CD14-positive monocyte (primary cell): ENCODE results near the gene TBC1D2. TPM values are rescaled to one million over a fixed set of nuclear protein-coding genes. Genes with fewer than 3 reads are reported as not detected.
"Not testable (repeated sequence)": the region's sequence is repeated elsewhere in the genome, so short reads cannot be mapped to it uniquely, and the experiment has no call there.

ENCODE experiments used
- DNase-seq, 3 donors: peaks; one replicate each; pipeline ENCODE4 v3.0.0-alpha.2; 2011 to 2022
- H2AFZ ChIP-seq: 2 replicates; pipeline ENCODE4 v1.6.0; 2012; ENCODE audit warnings: mild to moderate bottlenecking, low read depth, low read length, inconsistent platforms; ENCODE audit not compliant: insufficient read depth, poor library complexity, severe bottlenecking
- H3K27ac ChIP-seq, 2 donors: 1 replicate in 1 of 2; 2 replicates in 1 of 2; pipeline ENCODE4 v1.5.1; 2012 to 2013; ENCODE audit warnings: low read length in 2 of 2, control low read depth in 1 of 2, inconsistent platforms in 1 of 2, low read depth in 1 of 2, mild to moderate bottlenecking in 1 of 2
- H3K27me3 ChIP-seq, 2 donors: one replicate each; pipeline versions ENCODE4 v1.6.0 to v1.6.1; 2011 to 2013; ENCODE audit warnings: low read length in 2 of 2; ENCODE audit not compliant: control insufficient read depth in 2 of 2, insufficient read depth in 2 of 2
- H3K36me3 ChIP-seq, 2 donors: replicated peaks in 1 of 2; 1 replicate in 1 of 2; 2 replicates in 1 of 2; pipeline versions ENCODE4 v1.5.1 to v1.6.1; 2012 to 2013; ENCODE audit warnings: low read length in 2 of 2, control low read depth in 1 of 2, inconsistent platforms in 1 of 2, mild to moderate bottlenecking in 1 of 2; ENCODE audit not compliant: insufficient read depth in 2 of 2, control insufficient read depth in 1 of 2
- H3K4me1 ChIP-seq, 2 donors: 1 replicate in 1 of 2; 2 replicates in 1 of 2; pipeline versions ENCODE4 v1.5.1 to v1.6.1; 2012 to 2013; ENCODE audit warnings: low read length in 2 of 2, control low read depth in 1 of 2, inconsistent platforms in 1 of 2, mild to moderate bottlenecking in 1 of 2, moderate library complexity in 1 of 2; ENCODE audit not compliant: insufficient read depth in 2 of 2, control insufficient read depth in 1 of 2
- H3K4me2 ChIP-seq: replicated peaks from 2 replicates; pipeline ENCODE3; 2012; ENCODE audit warnings: low read length, moderate library complexity, mild to moderate bottlenecking; ENCODE audit not compliant: poor library complexity, severe bottlenecking; ENCODE audit errors: extremely low read depth
- H3K4me3 ChIP-seq, 3 experiments: fragments of 200-600 bp in 1 of 3; sonication (generic) in 1 of 3; replicated peaks in 1 of 3; 1 replicate in 2 of 3; 2 replicates in 1 of 3; pipeline ENCODE4 v1.5.1; 2011 to 2013; ENCODE audit warnings: low read length in 3 of 3, mild to moderate bottlenecking in 3 of 3, control low read depth in 2 of 3, low read depth in 2 of 3, inconsistent platforms in 1 of 3, moderate library complexity in 1 of 3
- H3K79me2 ChIP-seq: 2 replicates; pipeline ENCODE4 v1.6.0; 2012; ENCODE audit warnings: mild to moderate bottlenecking, control low read depth, inconsistent platforms, low read length, moderate library complexity; ENCODE audit not compliant: insufficient read depth
- H3K9ac ChIP-seq: 2 replicates; pipeline ENCODE4 v1.6.0; 2017; ENCODE audit warnings: low read length, mild to moderate bottlenecking; ENCODE audit not compliant: insufficient read depth, poor library complexity, severe bottlenecking
- H3K9me3 ChIP-seq, 2 donors: replicated peaks in 1 of 2; 1 replicate in 1 of 2; 2 replicates in 1 of 2; pipeline versions ENCODE4 v1.5.1 to v1.6.1; 2012 to 2013; ENCODE audit warnings: low read length in 2 of 2, control low read depth in 1 of 2; ENCODE audit not compliant: control insufficient read depth in 1 of 2, insufficient read depth in 1 of 2
- H4K20me1 ChIP-seq: 2 replicates; pipeline ENCODE4 v1.6.0; 2012; ENCODE audit warnings: mild to moderate bottlenecking, low read length, control low read depth, moderate library complexity; ENCODE audit not compliant: insufficient read depth
- H3K27ac Mint-ChIP-seq, 7 donors: one replicate each; pipeline ENCODE4 v1.8.0; 2020; ENCODE audit warnings: mild to moderate bottlenecking in 7 of 7, mixed read lengths in 7 of 7, moderate library complexity in 6 of 7, inconsistent platforms in 2 of 7
- H3K27me3 Mint-ChIP-seq, 3 donors: one replicate each; pipeline ENCODE4 v1.8.0; 2021 to 2022; ENCODE audit warnings: low read depth in 3 of 3, mild to moderate bottlenecking in 3 of 3, mixed read lengths in 3 of 3, moderate library complexity in 3 of 3, inconsistent platforms in 1 of 3
- H3K36me3 Mint-ChIP-seq, 2 donors: one replicate each; pipeline ENCODE4 v1.8.0; 2020; ENCODE audit warnings: mixed read lengths in 2 of 2, inconsistent platforms in 1 of 2, mild to moderate bottlenecking in 1 of 2
- H3K4me1 Mint-ChIP-seq: one replicate; pipeline ENCODE4 v1.8.0; 2020; ENCODE audit warnings: mild to moderate bottlenecking, mixed read lengths
- H3K4me3 Mint-ChIP-seq, 2 donors: one replicate each; pipeline ENCODE4 v1.8.0; 2020; ENCODE audit warnings: mild to moderate bottlenecking in 2 of 2, mixed read lengths in 2 of 2, moderate library complexity in 1 of 2
- H3K9me3 Mint-ChIP-seq, 7 donors: one replicate each; pipeline ENCODE4 v1.8.0; 2020 to 2022; ENCODE audit warnings: mixed read lengths in 7 of 7, mild to moderate bottlenecking in 6 of 7, moderate library complexity in 6 of 7, inconsistent platforms in 2 of 7
- WGBS: methylation state at CpG from one replicate; pipeline ENCODE4 v1.1.5; 2013; ENCODE audit warnings: missing lambda C conversion rate; ENCODE audit not compliant: insufficient coverage; 5-methylcytosine and 5-hydroxymethylcytosine counted together
- intact Hi-C, 2 donors: fragments of 100-400 bp; cut with micrococcal nuclease; formaldehyde crosslinking; loops; one replicate each; pipeline versions ENCODE4 v1.15.0 to v1.15.1; 2023
- polyA plus RNA-seq, 3 donors: library from polyadenylated mRNA; depleted of rRNA in 1 of 3; unstranded in 2 of 3; stranded (reverse) in 1 of 3; fragments of 300-500 nt in 2 of 3; fragments of >200 nt in 1 of 3; fragmentation: Illumina TruSeq in 2 of 3; gene quantifications; 1 replicate in 2 of 3; 2 replicates in 1 of 3; pipeline ENCODE4 v1.2.3, GENCODE V29; 2012 to 2021
- TF ChIP-seq, protein P1 (sequence below): fragments of 200-600 bp; IDR thresholded peaks from one replicate; pipeline ENCODE4 v1.8.0; 2022; ENCODE audit warnings: antibody characterized with exemption, mild to moderate bottlenecking

TBC1D2 gene
- polyA plus RNA-seq, 3 donors = 23.2 to 55.7 (median 34.4) TPM

DNA sequence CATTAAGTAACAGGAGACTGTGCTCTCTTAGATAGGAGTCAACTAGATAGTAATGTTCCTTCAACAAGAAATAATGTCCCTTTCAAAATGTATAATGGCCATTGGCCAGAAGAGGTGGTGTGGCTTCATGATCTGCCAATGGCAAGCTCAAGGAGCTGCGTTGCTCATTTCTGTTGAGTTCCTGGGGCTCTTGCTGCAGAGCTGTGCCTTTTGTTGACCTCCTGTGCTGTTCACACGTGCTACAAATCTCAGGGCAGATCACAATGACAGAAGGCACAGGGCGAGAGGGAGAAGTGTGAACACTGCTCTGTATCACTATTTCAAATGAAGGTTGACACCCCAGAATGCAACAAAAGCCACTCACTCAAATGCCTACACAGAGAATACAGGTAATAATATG, 16.0 kb upstream of the TBC1D2 start:
- Histone ChIP-seq H3K4me2 (no peak overlapping the region), H4K20me1 (no peaks in the 10 kb centered on the region), H3K4me1 (no peaks in the 10 kb centered on the region), H3K79me2 (no peaks in the 10 kb centered on the region), H3K36me3 (no peaks in the 10 kb centered on the region), H3K4me3 (no peak overlapping the region), H3K9me3 (no peaks in the 10 kb centered on the region), H2AFZ (peak overlapping the region; percentile 21), H3K27ac (no peak overlapping the region), H3K9ac (no peak overlapping the region), H3K27me3 (peaks cover 0 to 3% of the 10 kb centered on the region in 2 donors)
- Mint-ChIP-seq H3K9me3 (peaks cover 0 to 2% (median 0%) of the 10 kb centered on the region in 7 donors), H3K4me1 (no peaks in the 10 kb centered on the region), H3K4me3 (no peak overlapping the region), H3K36me3 (no peaks in the 10 kb centered on the region), H3K27ac (no peak overlapping the region), H3K27me3 (peaks cover 8 to 15% (median 13%) of the 10 kb centered on the region in 3 donors)
- 71% methylated on average over 2 of the region's 3 CpGs for WGBS
- DNase-seq = no peak
- TF ChIP-seq, protein P1, sequence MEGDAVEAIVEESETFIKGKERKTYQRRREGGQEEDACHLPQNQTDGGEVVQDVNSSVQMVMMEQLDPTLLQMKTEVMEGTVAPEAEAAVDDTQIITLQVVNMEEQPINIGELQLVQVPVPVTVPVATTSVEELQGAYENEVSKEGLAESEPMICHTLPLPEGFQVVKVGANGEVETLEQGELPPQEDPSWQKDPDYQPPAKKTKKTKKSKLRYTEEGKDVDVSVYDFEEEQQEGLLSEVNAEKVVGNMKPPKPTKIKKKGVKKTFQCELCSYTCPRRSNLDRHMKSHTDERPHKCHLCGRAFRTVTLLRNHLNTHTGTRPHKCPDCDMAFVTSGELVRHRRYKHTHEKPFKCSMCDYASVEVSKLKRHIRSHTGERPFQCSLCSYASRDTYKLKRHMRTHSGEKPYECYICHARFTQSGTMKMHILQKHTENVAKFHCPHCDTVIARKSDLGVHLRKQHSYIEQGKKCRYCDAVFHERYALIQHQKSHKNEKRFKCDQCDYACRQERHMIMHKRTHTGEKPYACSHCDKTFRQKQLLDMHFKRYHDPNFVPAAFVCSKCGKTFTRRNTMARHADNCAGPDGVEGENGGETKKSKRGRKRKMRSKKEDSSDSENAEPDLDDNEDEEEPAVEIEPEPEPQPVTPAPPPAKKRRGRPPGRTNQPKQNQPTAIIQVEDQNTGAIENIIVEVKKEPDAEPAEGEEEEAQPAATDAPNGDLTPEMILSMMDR = no peak
- intact Hi-C loops = no loop called here

DNA sequence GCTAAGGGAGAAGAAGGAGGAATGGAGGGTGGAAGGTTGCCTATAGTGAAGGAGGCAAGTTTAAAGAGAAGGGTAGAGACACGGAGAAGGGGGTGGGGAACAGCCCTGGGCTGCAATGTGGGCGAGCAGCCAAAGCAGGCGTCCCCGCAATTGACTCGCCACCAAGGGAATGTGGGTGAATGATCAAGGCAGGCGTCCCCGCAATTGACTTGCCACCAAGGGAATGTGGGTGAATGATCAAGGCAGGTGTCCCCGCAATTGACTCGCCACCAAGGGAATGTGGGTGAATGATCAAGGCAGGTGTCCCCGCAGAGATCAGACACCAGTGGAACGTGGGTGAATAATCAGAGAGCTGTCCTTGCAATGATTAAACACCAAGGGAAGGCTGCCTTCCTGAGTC, 14.8 kb upstream of the TBC1D2 start:
- H3K9me3 Mint-ChIP-seq, H2AFZ ChIP-seq, H3K9ac ChIP-seq, H3K4me3 Mint-ChIP-seq, H3K4me3 ChIP-seq, H3K4me1 ChIP-seq, H4K20me1 ChIP-seq, H3K79me2 ChIP-seq, H3K27ac ChIP-seq, H3K4me1 Mint-ChIP-seq, H3K27ac Mint-ChIP-seq, H3K36me3 ChIP-seq, intact Hi-C loops, DNase-seq, H3K4me2 ChIP-seq, H3K36me3 Mint-ChIP-seq, H3K27me3 ChIP-seq, H3K9me3 ChIP-seq: not testable (repeated sequence)
- WGBS = 94% methylated on average over 10 of the region's 11 CpGs
- H3K27me3 Mint-ChIP-seq = peaks cover 5 to 15% (median 13%) of the 10 kb centered on the region in 3 donors

DNA sequence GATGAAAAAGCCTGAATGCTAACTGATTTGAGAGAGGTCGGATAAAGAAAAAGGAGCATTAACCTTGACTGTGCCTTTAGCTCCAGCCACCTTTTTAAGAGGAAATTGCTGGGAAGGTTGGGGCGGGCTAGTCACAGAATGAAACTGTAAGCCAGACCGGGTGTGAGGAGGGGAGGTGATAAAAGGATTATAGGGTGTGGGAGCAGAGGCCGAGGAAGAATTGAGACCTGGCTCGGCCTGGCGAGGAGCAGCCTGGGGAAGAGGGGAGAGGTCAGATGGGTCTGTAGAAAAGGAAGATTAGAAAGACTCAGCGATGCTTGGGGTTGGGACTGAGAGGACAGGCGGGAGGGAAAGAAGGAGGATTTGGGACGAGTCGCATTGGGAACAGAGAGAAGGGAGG, 14.2 kb upstream of the TBC1D2 start:
- not testable (repeated sequence) for H4K20me1 ChIP-seq, H3K4me3 Mint-ChIP-seq, H3K4me1 ChIP-seq, H3K9me3 Mint-ChIP-seq, H2AFZ ChIP-seq, H3K27me3 ChIP-seq, DNase-seq, H3K9ac ChIP-seq, H3K36me3 Mint-ChIP-seq, H3K4me3 ChIP-seq, H3K27ac ChIP-seq, H3K4me1 Mint-ChIP-seq, H3K36me3 ChIP-seq, H3K4me2 ChIP-seq, H3K27ac Mint-ChIP-seq, H3K9me3 ChIP-seq, H3K79me2 ChIP-seq
- intact Hi-C loops = loop anchor here in 1 of 2 donors (5.0 kb wide), 1 partner anchor 197 kb away; no protein-coding TSS in a partner anchor
- H3K27me3 Mint-ChIP-seq = peaks cover 5 to 15% (median 12%) of the 10 kb centered on the region in 3 donors
- 77% methylated on average over 10 of the region's 10 CpGs for WGBS

DNA sequence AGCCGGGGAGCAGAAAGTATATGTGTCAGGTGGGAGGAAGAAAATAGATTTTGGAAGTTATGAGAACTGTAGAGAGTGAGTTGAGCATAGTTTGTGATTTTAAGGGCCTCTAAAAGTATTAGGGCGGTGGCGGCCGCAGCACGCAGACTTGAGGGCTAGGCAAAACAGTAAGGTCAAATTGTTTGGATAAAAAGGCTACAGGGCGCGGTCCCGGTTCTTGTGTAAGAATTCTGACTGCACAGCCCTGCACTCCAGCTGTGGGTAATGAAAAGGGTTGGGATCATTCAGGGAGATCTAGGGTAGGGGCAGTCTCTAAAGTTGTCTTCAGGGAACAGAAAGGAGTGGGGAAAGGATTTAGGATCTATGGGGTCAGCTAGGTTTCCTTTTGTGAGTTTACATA, 12.1 kb upstream of the TBC1D2 start:
- not testable (repeated sequence) for H3K27ac Mint-ChIP-seq, H3K4me1 ChIP-seq, H3K4me3 ChIP-seq, H3K27ac ChIP-seq, H3K4me1 Mint-ChIP-seq, H3K4me2 ChIP-seq, H3K9ac ChIP-seq, H3K79me2 ChIP-seq, H2AFZ ChIP-seq, H3K9me3 Mint-ChIP-seq, H3K27me3 ChIP-seq, H3K36me3 Mint-ChIP-seq, DNase-seq, H4K20me1 ChIP-seq, H3K36me3 ChIP-seq, H3K9me3 ChIP-seq, H3K4me3 Mint-ChIP-seq
- H3K27me3 Mint-ChIP-seq = peaks cover 5 to 15% (median 12%) of the 10 kb centered on the region in 3 donors
- intact Hi-C loops = loop anchor here in 1 of 2 donors (5.0 kb wide), 1 partner anchor 195 kb away; no protein-coding TSS in a partner anchor
- 100% methylated on average over 6 of the region's 8 CpGs for WGBS
